Fibroblast of the aortic adventitia (primary cell): ENCODE data around the gene PLPPR5. TPM values are rescaled to one million over a fixed set of nuclear protein-coding genes. Genes with fewer than 3 reads are reported as not detected.

ENCODE experiments used
- DNase-seq: peaks from one replicate; pipeline ENCODE4 v3.0.0-alpha.2; 2010; ENCODE audit warnings: low read depth
- H3K4me3 ChIP-seq: 2 replicates; pipeline ENCODE4 v1.5.1; 2011; ENCODE audit warnings: low read depth, mild to moderate bottlenecking, control low read depth, low read length, moderate library complexity
- total RNA-seq: library from RNA; depleted of rRNA; stranded (reverse); fragments of >200 nt; gene quantifications from 2 replicates; pipeline ENCODE4 v1.2.3, GENCODE V29; 2012; ENCODE audit warnings: low replicate concordance
- TF ChIP-seq, protein P1 (sequence below): IDR thresholded peaks from 2 replicates; pipeline ENCODE4 v1.5.1; 2011; ENCODE audit warnings: mild to moderate bottlenecking, low read length, control low read depth, inconsistent platforms; ENCODE audit not compliant: insufficient read depth

Gene PLPPR5
- total RNA-seq, 1 donor: 0.09 TPM

DNA sequence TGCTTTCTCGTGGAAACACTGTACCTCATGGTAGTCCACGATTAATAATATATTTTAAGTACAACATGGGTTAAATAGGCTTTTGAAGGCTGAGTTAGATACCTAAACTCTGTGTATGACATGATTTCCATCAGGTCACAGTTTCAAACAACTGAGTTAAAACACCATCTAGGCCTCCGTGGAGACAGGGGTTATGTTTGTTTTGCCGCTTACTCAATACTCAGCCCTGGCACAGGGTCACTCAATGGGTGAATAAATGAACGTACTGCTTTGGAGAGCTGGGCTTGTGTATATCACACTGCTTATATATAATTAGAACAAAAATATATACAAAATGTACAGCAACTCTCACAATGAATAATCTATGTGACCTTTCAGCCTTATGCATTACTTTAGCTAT lies 72.5 kb downstream of the PLPPR5 start:
- TF ChIP-seq, protein P1, sequence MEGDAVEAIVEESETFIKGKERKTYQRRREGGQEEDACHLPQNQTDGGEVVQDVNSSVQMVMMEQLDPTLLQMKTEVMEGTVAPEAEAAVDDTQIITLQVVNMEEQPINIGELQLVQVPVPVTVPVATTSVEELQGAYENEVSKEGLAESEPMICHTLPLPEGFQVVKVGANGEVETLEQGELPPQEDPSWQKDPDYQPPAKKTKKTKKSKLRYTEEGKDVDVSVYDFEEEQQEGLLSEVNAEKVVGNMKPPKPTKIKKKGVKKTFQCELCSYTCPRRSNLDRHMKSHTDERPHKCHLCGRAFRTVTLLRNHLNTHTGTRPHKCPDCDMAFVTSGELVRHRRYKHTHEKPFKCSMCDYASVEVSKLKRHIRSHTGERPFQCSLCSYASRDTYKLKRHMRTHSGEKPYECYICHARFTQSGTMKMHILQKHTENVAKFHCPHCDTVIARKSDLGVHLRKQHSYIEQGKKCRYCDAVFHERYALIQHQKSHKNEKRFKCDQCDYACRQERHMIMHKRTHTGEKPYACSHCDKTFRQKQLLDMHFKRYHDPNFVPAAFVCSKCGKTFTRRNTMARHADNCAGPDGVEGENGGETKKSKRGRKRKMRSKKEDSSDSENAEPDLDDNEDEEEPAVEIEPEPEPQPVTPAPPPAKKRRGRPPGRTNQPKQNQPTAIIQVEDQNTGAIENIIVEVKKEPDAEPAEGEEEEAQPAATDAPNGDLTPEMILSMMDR: no peak
- H3K4me3 ChIP-seq: no peak overlapping the region
- DNase-seq: no peak

DNA sequence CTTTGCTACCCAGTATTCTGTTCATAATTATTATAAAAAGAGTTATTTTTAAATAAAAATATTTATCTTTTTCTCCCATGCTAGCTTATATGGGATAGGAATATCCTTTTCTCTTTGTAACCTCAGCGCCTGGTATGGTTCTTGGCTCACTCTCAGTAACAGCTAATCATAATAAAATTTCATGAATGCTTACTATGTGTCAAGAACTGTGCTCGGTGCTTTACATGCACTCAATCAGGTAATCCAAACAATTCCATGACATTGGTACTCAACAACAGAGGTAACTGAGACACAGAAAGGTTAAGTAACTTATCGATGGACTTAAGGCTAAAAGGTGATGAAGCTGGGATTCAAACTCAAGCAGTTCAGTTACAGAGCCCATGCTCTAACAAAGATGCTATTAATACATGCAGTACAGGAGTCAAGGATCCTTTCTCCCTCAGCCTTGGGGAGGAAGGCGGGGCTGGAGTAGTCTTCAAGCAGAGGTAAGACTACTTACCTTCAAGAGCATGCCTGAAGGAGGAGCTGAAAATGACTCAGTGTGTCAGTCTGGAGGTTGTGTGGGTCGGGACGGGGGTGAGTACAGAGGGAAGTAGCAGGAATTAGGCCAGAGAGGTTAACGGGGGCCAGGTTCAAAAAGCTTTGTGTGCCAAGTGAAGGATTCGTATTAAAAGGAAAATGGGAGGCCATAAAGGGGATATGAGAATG lies 73.4 kb downstream of the PLPPR5 start:
- TF ChIP-seq, protein P1: no peak
- peak; percentile 15 for DNase-seq
- no peak overlapping the region for H3K4me3 ChIP-seq

GRCh38 chr1:98929437-98929836 lies 75.2 kb downstream of the PLPPR5 start:
- H3K4me3 ChIP-seq: no peak overlapping the region
- no peak for DNase-seq

DNA sequence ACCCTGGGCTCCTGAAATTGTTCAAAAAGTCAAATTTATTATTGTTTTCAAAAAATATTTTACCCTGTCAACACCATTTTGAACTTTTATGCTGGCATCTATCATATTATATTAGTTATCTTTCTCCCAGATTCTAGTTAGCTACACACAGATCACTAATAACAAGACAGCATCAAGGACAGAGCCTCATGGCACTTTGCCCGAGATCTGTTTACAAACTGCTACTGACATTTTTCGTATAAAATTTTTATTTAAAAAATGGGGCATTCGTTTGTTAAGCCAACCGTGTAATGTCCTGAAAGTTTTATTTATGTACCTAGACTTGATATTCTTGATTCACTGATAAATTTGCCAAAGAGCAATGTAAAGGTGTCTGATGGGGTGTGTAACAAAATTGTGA lies 78.1 kb downstream of the PLPPR5 start:
- no peak for DNase-seq
- TF ChIP-seq, protein P1: no peak
- H3K4me3 ChIP-seq: no peak overlapping the region

More at GRCh38 chr1:98929437-98929836, 75.2 kb downstream of the PLPPR5 start:
- TF ChIP-seq, protein P1: no peak

DNA sequence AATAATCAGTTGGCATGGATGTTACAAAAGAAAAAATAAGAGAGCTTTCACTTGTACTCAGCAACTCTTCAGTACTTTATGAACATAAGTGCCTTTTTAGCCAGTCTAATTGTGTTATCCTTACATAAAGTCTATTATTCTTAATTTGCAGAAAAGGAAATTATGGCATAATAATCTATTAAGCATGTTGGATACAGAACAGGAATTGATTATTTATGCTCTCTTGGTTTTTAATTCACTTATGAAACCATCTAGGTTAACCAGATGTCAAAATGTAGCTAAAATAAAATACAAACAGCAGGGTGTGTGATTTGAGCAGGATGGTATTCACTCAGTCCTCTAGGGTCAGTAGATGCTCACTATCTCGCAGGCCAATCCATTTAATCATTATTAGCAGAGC lies 79.7 kb downstream of the PLPPR5 start:
- DNase-seq: no peak
- H3K4me3 ChIP-seq: no peak overlapping the region
- TF ChIP-seq, protein P1: no peak

- no peak overlapping the region for H3K4me3 ChIP-seq
- TF ChIP-seq, protein P1: no peak
- no peak for DNase-seq
Measured at GRCh38 chr1:98923667-98924066, 81.0 kb downstream of the PLPPR5 start.

GRCh38 chr1:98921817-98922216 lies 82.8 kb downstream of the PLPPR5 start:
- DNase-seq: no peak
- TF ChIP-seq, protein P1: no peak

More at GRCh38 chr1:98921817-98922216, 82.8 kb downstream of the PLPPR5 start:
- H3K4me3 ChIP-seq: no peak overlapping the region
